GM23248 (cell line): ENCODE data around the gene GID4. TPM values are rescaled to one million over a fixed set of nuclear protein-coding genes. Genes with fewer than 3 reads are reported as not detected.

Experiments used
- DNase-seq: peaks from one replicate; pipeline ENCODE4 v3.0.0-alpha.2; 2015
- H2AFZ ChIP-seq: fragments of 200-600 bp; sonication (generic); 2 replicates; pipeline ENCODE4 v1.6.1; 2016; ENCODE audit warnings: antibody characterized with exemption
- H3F3A ChIP-seq: fragments of 200-600 bp; sonication (generic); 2 replicates; pipeline ENCODE4 v1.6.1; 2016; ENCODE audit warnings: mild to moderate bottlenecking, antibody characterized with exemption, mixed run types; ENCODE audit not compliant: insufficient read depth
- H3K27ac ChIP-seq: fragments of 200-600 bp; sonication (generic); 2 replicates; pipeline ENCODE4 v1.5.1; 2016; ENCODE audit warnings: mild to moderate bottlenecking
- H3K27me3 ChIP-seq: fragments of 200-600 bp; sonication (generic); replicated peaks from 2 replicates; pipeline ENCODE4 v1.6.1; 2016; ENCODE audit warnings: mild to moderate bottlenecking; ENCODE audit not compliant: insufficient read depth
- H3K36me3 ChIP-seq: fragments of 200-600 bp; sonication (generic); 2 replicates; pipeline ENCODE4 v1.6.1; 2016; ENCODE audit warnings: low read depth, mild to moderate bottlenecking
- H3K4me1 ChIP-seq: fragments of 200-600 bp; sonication (generic); 2 replicates; pipeline ENCODE4 v1.6.1; 2016; ENCODE audit warnings: mild to moderate bottlenecking; ENCODE audit not compliant: insufficient read depth
- H3K4me2 ChIP-seq: fragments of 200-600 bp; sonication (generic); one replicate; pipeline ENCODE4 v1.6.1; 2016; ENCODE audit warnings: mild to moderate bottlenecking; ENCODE audit not compliant: unreplicated experiment
- H3K4me3 ChIP-seq: fragments of 200-600 bp; sonication (generic); 2 replicates; pipeline ENCODE4 v1.5.1; 2016; ENCODE audit warnings: mild to moderate bottlenecking
- H3K79me2 ChIP-seq: fragments of 200-600 bp; sonication (generic); 2 replicates; pipeline ENCODE4 v1.6.1; 2016; ENCODE audit warnings: mild to moderate bottlenecking; ENCODE audit not compliant: insufficient read depth
- H3K9ac ChIP-seq: fragments of 200-600 bp; sonication (generic); 2 replicates; pipeline ENCODE4 v1.6.1; 2016; ENCODE audit warnings: mild to moderate bottlenecking
- H3K9me2 ChIP-seq: fragments of 200-600 bp; sonication (generic); 2 replicates; pipeline ENCODE4 v1.6.1; 2016; ENCODE audit warnings: mixed run types, mild to moderate bottlenecking, moderate library complexity; ENCODE audit not compliant: insufficient read depth
- H3K9me3 ChIP-seq: fragments of 200-600 bp; sonication (generic); one replicate; pipeline ENCODE4 v1.6.1; 2017; ENCODE audit warnings: low read depth
- H4K20me1 ChIP-seq: fragments of 200-600 bp; sonication (generic); 2 replicates; pipeline ENCODE4 v1.6.0; 2016; ENCODE audit not compliant: insufficient read depth
- EZH2 ChIP-seq: fragments of 200-600 bp; sonication (generic); IDR thresholded peaks from 2 replicates; pipeline ENCODE4 v1.6.1; 2018; ENCODE audit warnings: antibody characterized with exemption, mild to moderate bottlenecking; ENCODE audit not compliant: insufficient read depth, poor library complexity, severe bottlenecking
- EZH2phosphoT487 ChIP-seq: fragments of 200-600 bp; sonication (generic); IDR thresholded peaks from 2 replicates; pipeline ENCODE4 v1.6.1; 2018; ENCODE audit warnings: antibody characterized with exemption, moderate library complexity, mild to moderate bottlenecking, low read depth; ENCODE audit not compliant: insufficient read depth
- WGBS, 2 experiments: methylation state at CpG; one replicate each; pipeline ENCODE4 v1.1.6; 2015 to 2017; ENCODE audit warnings: low lambda C conversion rate in 2 of 2, low coverage in 1 of 2; ENCODE audit errors: missing lambda C conversion rate in 2 of 2; 5-methylcytosine and 5-hydroxymethylcytosine counted together
- in situ Hi-C: fragments of 300-500 bp; cut with MboI; formaldehyde crosslinking; loops from 2 replicates; pipeline ENCODE4 v1.15.0; 2020
- polyA plus RNA-seq: library from polyadenylated mRNA; unstranded; fragments of >200 nt; fragmentation: Nextera tagmentation; extraction: Ambion mirVana; gene quantifications from 2 replicates; pipeline ENCODE4 v1.2.1, GENCODE V29; 2016
- total RNA-seq: library from RNA; depleted of rRNA; stranded (reverse); fragments of >200 nt; shearing (Covaris generic); gene quantifications from 2 replicates; pipeline ENCODE4 v1.2.3, GENCODE V29; 2014

GID4 gene
- total and polyA plus RNA-seq, 2 experiments from 2014 or later: 7.2 to 10.2 TPM

DNA sequence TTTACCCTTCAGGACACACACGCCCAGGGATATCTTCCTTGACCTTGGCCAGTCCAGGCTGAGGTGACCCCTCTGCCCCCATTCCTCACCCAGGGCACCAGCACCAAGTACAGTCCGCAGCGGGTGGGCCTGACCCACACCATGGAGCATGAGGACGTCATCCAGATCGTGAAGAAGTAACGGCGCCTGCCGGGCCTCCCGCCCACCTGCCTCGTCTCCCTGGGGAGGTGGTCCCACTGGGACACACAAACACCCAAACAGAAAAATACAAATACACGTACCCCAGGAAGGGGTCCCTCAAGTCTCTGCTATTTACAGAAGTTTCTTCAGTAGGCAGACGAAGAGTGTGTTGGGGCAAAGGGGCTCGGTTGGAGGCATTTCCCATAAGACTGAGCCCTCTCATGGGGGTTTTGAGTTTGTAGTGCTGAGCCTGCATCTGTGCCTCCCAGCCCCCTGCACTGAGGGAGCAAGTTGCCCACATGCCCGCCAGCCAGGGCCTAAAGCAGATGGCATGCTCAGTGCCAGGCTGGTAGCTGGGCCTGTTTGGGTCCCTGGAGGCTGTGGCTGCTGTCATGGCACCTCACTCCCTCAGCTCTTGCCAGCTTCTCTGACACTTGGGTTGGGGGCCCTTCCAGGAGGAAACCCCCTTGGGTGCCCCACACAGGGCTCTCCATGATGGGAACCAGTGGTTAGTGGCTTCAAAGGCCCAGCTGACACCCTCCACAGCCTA lies 68.0 kb downstream of the GID4 start:
- Histone ChIP-seq H4K20me1 (no peaks in the 10 kb centered on the region), H3K4me2 (no peak overlapping the region), H2AFZ (no peak overlapping the region), H3K9me2 (no peaks in the 10 kb centered on the region), H3K27me3 (no peaks in the 10 kb centered on the region), H3K4me1 (no peaks in the 10 kb centered on the region), H3K4me3 (no peak overlapping the region), H3F3A (no peaks in the 10 kb centered on the region), H3K9me3 (no peaks in the 10 kb centered on the region), H3K9ac (no peak overlapping the region), H3K27ac (no peak overlapping the region), H3K79me2 (no peaks in the 10 kb centered on the region), H3K36me3 (no peaks in the 10 kb centered on the region)
- 87 to 89% methylated on average over 13 to 14 of the region's 14 CpGs for WGBS, 2 experiments
- DNase-seq: no peak
- in situ Hi-C loops: no loop called here
- TF ChIP-seq EZH2: no peak
- TF ChIP-seq EZH2phosphoT487: no peak

DNA sequence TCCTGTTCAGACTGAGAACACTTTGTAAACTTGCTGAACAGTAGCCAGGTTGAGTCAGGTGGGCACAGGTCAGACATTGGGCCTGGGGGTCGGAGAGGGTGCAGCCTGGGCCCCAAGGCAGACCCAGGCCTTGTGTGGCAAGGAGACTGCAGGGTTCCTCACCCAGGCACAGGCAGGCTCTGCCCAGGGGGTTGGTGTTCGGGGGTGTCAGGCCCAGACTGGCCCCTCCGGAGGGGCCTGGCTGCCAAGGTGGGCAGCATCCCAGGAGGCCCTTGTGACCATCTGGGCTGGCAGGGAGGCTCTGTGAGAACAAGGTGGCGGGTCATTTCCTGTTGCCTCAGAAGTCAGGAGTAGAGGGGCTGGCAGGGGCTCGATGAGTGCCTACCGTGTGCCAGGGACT lies 68.8 kb downstream of the GID4 start:
- Histone ChIP-seq H4K20me1 (no peaks in the 10 kb centered on the region), H3K79me2 (no peaks in the 10 kb centered on the region), H3K27me3 (no peaks in the 10 kb centered on the region), H3K9me3 (no peaks in the 10 kb centered on the region), H3K9me2 (no peaks in the 10 kb centered on the region), H3K4me2 (no peak overlapping the region), H3F3A (no peaks in the 10 kb centered on the region), H3K4me1 (no peaks in the 10 kb centered on the region), H2AFZ (no peak overlapping the region), H3K9ac (no peak overlapping the region), H3K36me3 (no peaks in the 10 kb centered on the region), H3K27ac (no peak overlapping the region), H3K4me3 (no peak overlapping the region)
- no peak for DNase-seq
- WGBS, 2 experiments: 53 to 56% methylated on average over 6 of the region's 6 CpGs
- TF ChIP-seq EZH2phosphoT487 (no peak), EZH2 (no peak)
- in situ Hi-C loops: no loop called here

DNA sequence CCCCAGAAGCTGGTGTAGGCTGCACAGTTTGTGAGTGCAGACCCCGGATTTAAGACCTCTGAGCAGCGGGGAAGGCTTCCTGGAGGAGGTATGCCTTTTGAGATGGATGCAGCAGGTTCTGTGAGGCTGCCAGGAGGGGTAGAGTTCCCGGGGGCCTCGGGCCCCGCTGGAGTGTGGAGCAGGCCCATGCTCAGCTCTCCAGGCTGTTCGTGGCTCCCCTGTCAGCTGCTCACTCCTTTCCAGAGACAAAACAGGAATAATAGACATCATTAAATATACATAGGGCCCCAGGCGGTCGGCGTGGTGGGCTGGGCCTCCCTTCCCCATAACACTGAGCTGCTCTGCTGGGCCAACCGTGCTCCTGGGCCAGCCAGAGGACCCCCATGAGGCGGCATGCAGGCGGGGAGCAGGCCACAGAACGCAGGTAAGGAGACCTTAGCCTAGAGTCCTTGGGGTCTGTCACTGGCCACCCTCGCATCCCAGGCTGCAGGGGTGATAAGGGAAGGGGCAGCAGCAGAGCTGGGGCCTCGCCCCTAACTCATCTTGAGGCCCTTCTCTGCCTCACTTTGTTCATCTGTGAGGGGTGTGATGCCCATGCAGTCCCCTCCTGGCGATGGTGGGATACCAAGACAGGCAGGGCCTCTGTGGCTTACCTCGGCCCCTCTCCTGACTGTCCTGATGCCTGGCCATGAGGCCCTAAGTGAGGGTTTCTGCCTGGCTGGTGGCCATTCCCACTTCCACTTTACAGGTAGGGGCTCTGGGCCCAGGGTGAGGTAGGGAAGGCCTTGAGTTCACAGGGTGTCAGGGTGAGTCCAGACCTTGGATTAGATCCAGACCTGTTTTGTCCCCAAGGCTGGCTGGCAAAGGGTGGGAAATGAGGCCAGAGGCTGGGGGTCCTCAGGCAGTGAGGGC lies 69.4 kb downstream of the GID4 start, which contains the start of gene MYO15A:
TSS of gene MYO15A (plus strand) at position 356 of the 912 bp plus-strand sequence. CDS start 10,045 bp downstream, outside the sequence.
- Histone ChIP-seq H2AFZ (no peak within 1 kb of the TSS), H3K4me1 (no peaks in the 10 kb centered on the region), H3K27ac (no peak within 1 kb of the TSS), H3K9me3 (no peaks in the 10 kb centered on the region), H3K4me2 (no peak within 1 kb of the TSS), H3K4me3 (no peak within 1 kb of the TSS), H3K9me2 (no peaks in the 10 kb centered on the region), H3K9ac (no peak within 1 kb of the TSS), H3K36me3 (no peaks in the 10 kb centered on the region), H4K20me1 (no peaks in the 10 kb centered on the region), H3K79me2 (no peaks in the 10 kb centered on the region), H3F3A (no peaks in the 10 kb centered on the region), H3K27me3 (no peaks in the 10 kb centered on the region)
- in situ Hi-C loops: no loop called here
- WGBS, 2 experiments: 63 to 65% methylated on average over 17 of the region's 17 CpGs
- TF ChIP-seq EZH2: no peak
- no peak for TF ChIP-seq EZH2phosphoT487
- DNase-seq: no peak

DNA sequence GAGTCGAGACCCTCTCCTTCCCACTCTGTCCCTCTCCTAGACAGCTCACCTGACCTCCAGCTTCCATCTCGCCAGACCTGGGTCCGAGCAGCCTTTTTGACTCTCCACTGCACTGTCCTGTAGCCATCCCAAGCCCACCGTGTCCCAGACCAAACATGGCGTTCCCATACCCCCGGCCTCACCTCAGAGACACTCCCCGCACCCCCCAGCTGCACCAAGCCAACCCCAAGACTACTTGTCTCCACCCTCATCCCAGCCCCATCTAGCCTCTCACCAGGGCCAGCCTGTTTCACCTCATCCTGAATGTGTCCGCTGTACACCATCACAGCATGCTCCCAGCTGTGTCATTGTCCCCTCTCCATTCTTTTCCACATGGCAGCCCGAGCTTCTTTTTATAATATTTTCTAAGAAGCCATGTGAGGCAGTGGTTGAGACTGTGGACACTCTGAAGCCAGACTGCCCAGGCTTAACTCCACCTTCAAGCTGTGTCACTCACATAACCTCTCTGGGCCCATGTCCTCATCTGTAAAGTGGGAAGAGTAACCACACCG lies 70.8 kb downstream of the GID4 start:
- in situ Hi-C loops: no loop called here
- H3K9ac ChIP-seq: no peak overlapping the region
- no peaks in the 10 kb centered on the region for H3K9me3 ChIP-seq
- TF ChIP-seq EZH2 (no peak), EZH2phosphoT487 (no peak)
- 74% methylated on average over 9 to 10 of the region's 10 CpGs for WGBS, 2 experiments
- no peak for DNase-seq
- no peaks in the 10 kb centered on the region for H3K36me3 ChIP-seq
- no peaks in the 10 kb centered on the region for H3K4me1 ChIP-seq
- H3K4me2 ChIP-seq: no peak overlapping the region
- no peaks in the 10 kb centered on the region for H3K79me2 ChIP-seq
- no peak overlapping the region for H2AFZ ChIP-seq
- no peak overlapping the region for H3K27ac ChIP-seq
- H4K20me1 ChIP-seq: no peaks in the 10 kb centered on the region
- H3K9me2 ChIP-seq: no peaks in the 10 kb centered on the region
- no peaks in the 10 kb centered on the region for H3F3A ChIP-seq
- no peaks in the 10 kb centered on the region for H3K27me3 ChIP-seq
- H3K4me3 ChIP-seq: no peak overlapping the region
